HG03432 (cell line): ENCODE data around the gene SLC45A3.
A peak's percentile ranks its signal among the peaks of the same experiment; 100 is the strongest.
"Not testable (repeated sequence)": the region's sequence is repeated elsewhere in the genome, so short reads cannot be mapped to it uniquely, and the experiment has no call there.

Source experiments
- ATAC-seq: cut with Tn5 transposase; IDR thresholded peaks from one replicate; pipeline ENCODE4 v1.9.1; 2021; ENCODE audit warnings: mild to moderate bottlenecking, moderate library complexity; ENCODE audit not compliant: unreplicated experiment

The SLC45A3 gene

DNA sequence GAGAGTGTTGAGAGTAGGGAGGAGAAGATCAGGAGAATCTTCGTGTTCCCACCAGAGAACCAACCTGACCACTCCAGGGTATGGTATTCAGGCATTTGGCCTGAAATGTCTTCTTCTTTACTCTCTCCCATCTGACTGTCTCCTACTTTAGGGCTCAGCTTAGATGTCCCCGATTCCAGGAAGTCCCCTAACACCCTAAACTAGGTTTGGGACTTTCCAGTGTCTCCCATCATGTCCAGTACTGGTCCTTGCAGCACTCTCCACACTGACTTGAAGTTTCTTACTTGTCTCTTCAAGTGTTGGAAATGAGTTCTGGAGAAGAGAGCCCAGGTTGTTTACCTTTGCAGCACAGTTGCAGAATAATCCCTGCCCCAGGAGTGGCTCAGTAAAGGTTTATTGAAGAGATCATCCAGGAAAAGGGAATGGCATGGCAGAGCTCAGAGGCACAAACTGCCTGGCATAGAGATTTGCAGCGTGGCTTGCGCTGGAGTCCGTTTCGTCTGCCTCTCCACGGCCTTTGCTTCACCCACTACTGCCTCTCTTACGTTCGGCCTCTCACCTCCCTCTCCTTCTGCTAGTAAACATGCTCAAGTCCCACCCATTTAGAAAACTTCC lies 42.3 kb downstream of the SLC45A3 start:
- no peak for ATAC-seq

DNA sequence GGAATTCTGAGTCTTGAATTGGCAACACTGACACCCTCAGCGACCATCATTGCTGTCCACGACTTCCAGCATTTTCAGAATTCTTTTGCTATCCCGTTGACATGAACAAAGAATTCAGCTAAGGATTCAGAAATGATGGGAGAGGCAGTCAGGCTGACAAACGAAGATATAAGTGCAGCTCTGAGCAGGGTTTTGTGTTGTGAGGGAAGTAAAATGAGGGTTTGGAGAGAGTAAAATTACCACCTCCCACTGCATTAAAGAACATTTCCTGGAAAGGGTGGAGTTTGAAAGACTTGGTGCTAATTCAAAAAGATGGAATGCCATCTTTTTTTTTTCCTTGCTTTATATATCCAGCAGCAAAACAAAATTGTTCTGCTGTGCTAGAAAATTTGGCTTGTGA lies 43.6 kb downstream of the SLC45A3 start:
- no peak for ATAC-seq

DNA sequence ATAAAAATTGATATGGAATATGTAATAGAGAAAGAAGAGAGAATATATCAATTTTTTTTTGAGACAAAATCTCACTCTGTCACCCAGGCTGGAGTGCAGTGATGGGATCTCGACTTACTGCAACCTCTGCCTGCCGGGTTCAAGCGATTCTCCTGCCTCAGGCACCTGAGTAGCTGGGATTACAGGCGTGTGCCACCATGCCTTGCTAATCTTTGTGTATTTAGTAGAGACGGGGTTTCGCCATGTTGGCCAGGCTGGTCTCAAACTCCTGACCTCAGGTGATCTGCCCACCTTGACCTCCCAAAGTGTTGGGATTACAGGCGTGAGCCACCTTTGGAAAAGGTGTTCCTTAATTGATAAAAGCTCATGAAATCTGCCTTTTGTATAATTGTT lies 44.2 kb downstream of the SLC45A3 start:
- not testable (repeated sequence) for ATAC-seq

DNA sequence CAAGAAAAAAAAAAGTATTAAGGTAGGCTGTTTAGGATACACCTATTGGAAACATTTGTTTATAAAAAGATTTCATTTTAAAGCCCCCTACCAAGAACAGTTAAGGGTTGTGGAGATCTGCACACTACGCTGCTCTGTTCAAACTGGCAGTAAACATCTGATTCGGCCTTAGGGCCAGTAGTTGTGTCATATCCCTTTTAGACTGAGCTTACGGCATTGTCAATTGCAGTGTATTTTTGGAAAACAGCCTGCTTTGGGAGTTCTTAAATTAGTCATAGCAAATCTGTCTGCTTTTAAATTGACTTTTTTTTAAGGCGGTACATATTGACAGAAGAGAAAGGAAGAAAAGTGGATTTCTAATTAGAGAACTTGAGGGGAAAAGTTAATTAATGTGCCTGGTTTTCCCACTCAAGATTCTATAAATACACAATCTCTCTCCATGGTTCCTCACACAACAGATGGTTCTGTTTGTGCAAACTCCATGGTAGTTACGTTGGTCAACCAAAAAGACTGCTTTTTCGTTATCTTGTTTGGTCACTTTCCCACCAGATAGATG lies 46.8 kb downstream of the SLC45A3 start:
- no peak for ATAC-seq

DNA sequence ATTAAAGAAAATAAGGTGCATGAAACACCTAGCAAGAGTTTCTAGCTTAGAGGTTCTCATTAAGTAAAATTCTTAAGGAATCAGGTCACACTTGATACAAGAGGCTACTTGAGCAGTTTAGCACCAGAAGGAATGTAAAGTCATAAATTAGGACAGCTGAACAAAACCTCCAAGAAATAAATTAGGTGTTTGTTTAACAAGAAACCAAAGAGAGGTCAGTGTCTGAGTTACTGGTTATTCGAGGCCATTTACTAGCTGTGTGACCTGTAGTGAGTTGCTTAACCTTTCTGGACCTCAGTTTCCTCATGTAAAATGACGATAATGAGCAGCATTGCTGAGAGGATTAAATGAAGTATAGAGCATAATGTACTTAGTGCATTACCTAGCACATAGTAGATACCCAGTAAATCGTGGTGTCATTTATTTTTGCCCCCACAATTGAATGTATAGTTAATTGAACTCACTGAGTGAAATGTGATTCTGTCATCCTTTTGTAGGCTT lies 47.6 kb downstream of the SLC45A3 start:
- no peak for ATAC-seq

DNA sequence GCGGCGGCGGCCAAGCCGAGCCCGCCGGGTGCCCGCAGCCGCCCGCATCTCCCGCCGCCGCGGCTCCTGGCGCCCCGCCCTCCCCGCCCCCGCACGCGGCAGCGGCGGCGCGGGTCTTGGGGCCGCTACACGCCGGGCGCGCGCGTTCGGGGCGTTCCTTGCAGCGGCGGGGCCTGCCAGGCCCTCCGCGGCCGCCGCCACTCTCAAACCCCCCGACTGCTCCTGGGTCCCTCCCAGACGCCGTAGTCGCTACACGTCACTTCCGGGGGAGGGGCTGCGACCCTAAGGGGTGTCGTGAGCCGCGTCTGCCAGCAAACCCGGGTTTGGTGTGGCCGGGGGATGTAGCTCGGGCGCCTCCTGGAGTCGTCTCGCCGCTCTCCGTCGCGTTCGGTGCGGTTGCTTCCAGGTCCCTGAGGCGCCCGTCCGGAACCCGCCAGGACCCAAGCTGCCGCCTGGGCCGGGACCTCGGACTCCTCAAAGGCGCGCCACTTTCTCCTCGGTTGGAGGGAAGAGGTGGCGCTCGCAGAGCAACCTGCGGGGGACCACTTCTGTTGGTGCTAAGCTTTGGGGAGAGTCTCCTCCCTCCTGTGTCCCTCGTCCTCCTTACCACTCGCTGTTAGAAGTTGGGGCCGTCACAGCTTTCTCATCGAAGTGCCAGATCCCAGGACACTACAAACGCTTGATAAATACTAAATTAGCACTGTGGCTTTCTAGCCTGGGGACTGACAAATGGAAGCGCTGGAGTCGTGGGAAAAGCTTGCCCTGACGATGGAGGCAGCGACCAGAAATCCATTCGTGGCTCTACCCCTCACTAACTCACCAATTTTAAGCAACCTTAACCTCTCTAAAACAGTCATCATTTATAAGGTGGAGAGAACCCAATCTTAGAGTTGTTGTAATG lies 48.3 kb downstream of the SLC45A3 start, which contains the start of gene ELK4:
TSS of gene ELK4 (minus strand) at position 244 of the 901 bp plus-strand sequence. CDS start 8,129 bp downstream, outside the sequence.
- peak; percentile 85 for ATAC-seq

DNA sequence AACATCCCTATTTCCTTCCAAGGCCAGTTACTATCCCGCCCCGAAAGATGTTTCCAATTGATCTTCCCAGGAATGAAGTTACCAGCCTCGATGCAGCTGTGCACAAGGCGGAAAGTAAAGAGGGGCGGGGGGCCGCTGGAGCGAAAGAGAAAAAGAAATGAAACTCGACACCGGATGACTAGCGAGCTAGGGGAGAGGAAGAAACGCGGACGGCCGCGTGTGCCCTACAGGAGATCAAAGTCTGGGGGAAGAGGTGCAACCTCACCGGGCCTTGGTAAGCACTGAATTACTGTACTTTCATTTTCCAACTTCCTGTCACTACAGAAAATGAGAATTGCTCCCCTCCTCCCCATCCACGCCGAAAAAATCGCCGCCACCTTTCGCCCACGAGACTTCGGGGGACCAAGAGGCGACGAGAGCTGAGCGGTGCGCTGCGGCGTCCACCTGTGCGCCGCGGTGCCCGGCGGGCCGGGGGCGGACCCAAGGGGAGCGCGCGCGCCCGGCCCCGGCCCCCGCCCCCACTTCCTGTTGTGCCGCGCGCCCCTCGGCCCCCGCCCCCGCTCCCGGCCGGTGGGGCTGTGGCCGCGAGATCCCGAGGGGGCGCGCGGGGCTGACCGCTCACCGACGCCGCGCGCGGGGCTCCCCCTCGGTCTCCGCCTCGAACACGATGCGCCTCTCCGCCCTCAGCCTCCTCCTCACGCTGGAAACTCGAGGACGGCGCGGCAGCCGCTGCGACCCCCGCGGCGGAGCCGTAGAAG lies 49.1 kb downstream of the SLC45A3 start:
- peak; percentile 64 for ATAC-seq

DNA sequence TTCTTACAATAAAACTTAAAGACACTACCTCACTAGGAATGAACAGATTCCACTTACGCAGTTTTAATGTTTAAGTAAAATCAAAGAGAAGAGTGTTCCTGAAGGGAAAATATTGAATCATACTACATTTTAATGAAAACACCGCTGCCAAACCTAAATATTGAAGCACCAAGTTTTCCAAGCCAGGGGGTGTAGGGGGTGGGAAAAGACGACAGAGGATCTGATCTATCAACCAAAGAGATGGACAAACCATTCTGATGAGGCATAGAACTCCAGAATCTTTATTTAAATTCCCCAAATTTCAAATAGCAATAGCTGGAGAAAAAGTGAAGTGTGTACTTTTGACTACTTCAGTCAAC lies 49.7 kb downstream of the SLC45A3 start:
- no peak for ATAC-seq

DNA sequence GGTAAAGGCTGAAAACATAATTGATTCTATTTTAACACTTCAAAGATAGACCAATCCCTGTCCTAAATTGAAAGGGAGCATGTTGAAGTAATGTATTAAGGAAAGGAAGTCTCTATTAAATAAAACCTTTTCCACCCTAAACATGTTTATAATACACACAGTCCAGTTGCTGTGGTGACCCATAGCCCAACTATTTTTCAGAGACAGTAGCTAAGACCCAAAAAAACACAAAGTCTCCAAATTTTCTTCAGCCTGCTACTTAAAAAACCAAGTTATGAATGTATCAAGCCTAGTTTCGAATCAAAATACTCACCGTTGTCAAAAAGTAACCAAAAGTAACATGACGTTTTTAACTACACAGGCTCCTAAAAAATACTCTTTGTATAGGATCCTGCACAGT lies 50.1 kb downstream of the SLC45A3 start:
- no peak for ATAC-seq

DNA sequence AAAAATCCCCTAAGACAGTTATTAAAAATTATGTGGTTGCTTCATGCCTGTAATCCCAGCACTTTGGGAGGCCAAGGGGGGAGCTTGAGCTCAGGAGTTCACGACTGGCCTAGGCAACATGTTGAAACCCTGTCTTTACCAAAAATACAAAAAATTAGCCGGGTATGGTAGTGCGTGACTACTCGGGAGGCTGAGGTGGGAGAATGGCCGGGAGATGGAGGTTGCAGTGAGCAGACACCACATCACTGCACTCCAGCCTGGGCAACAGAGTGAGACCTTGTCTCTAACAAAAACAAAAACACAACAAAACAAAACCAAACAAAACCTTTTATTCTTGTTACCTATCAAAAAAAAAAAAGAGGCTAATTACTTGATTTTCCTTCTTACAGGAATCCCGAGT lies 50.6 kb downstream of the SLC45A3 start:
- ATAC-seq: no peak

DNA sequence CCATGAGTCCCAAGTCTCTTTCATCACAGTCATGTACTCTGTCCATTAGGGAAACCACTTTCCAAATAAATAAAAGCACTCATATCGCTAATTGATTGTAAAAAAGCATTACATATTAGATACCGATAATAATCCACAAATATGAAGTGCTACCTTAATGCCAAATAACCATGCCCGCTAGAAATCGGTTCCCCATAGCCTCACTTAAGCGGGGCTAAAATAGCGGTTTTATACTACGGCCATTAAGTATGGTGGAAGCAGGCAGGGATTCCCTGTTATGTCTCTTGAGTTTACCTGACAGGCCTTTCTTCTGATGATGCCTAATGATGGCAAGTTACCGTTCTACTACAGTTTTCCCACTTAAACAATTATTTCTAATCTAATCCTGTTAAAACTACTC lies 52.4 kb downstream of the SLC45A3 start:
- ATAC-seq: no peak

DNA sequence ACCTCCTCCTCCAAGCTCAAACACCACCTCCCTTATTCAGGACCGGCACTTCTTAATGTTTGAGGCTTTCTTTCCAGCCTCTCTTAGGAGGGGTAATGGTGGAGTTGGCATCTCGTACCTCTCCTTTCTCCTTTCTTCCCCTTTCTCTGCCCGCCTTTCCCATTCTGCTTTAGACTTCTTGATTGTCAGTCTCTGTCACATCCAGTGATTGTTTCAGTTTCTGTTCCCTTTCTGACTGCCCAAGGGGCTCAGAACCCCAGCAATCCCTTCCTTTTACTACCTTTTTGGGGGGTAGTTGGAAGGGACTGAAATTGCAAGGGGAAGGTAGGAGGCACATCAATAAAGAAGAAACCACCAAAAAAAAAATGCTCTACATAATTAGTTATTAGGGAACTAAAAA lies 54.1 kb downstream of the SLC45A3 start:
- no peak for ATAC-seq

DNA sequence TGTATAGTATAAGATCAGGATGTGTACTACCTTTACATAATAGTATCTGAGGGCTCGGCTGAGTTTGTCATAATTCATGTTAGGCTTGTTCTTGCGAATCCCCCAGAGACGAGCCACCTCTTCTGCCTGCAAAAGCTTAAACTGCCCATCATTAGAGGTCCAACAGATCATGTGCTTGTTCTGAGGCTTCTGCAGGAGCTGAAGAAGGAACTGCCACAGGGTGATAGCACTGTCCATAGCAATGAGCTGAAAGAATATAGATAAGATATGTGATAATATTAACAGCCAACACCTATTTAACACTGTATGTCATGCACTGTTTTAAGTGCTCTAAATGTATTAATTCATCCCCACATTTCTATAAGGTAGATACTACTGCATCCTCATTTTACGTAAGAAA lies 56.7 kb downstream of the SLC45A3 start:
- no peak for ATAC-seq

DNA sequence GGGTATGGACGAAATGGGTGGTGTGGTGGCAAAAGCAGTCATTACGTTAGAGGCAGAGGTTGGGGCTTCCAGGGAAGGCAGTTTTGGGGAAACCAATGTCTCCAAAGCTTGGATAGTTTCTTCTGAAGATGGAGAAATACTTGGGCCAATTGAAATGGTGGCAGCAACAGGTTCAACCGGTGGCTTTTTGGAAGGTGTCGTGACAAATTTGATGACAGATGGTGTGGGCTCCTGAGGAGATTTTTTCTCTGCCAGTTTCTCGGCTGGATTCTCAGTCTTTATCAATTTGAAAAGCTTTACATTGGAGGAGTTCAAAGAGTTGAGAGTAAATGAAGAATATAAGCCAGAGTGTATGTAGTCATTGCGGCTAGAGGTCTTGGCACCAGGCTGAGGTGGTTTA lies 60.0 kb downstream of the SLC45A3 start:
- ATAC-seq: no peak

DNA sequence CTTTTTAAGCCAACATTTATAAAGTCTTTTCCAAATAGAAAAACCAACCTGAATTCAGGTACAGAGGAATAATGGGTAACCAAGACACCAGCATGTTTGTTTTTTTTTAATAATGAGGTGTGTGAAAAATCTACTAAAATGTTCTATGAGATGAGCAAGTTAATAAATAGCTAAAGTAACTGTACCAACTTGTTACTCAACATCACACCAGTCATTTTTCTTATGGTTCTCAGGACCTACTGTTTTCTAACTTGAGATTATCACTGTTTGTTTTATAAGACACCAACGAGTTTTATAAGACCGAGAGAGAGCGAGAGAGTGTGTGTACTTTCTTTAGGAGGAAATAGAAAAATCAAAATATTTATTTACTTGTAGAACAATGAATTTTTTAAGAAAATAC lies 60.9 kb downstream of the SLC45A3 start:
- no peak for ATAC-seq

DNA sequence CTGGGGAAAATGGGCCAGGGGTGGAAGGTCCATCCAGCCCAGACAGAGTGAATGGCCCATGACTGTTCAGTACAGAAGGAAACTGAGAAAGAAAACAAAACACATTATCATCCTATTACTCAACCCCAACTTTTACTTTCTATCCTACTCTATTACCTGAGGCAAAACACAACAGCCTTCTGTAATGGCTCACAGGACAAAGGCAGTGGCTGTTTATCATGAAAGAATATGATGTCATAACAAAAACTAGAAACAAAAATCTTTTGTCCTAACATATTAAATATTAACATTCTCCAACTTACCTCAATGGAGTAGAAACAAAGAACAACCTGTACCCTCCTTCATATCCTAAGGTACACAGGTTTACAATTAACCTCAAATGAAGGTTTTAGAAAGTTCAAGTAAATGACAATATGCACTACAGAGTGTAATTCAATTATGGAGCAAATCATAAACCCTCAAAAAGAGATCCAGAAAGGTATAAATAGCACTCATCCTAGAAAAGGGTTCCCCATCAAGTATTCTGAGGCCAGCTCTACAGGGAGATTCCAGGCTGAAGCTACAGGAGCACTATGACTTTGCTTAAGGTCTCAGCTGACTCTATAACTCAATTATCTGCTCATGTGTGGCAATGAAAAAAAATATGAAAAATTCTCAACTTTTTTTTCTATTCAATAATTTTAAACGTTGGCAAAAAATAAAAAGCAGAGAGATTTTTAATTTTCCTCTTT lies 63.6 kb downstream of the SLC45A3 start:
- ATAC-seq: peak; percentile 69

DNA sequence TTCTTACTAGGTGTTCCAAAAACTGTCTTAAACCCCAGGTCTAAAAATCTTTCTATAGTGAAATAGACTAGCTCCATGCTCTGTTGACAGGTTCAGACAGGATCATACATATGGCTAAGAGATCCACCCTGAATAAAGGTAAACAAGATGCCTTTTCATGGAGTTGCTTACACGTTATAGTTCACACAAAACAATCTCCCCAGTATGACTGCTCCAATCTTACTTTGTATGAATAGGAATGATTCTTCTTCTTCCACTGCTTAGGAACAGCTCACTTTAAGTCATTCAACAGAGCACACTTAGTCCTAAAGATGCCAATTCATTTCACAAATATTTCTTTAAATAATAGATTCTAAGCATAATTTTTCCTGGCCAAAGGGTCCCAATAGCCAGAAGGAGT lies 64.5 kb downstream of the SLC45A3 start:
- ATAC-seq: no peak

DNA sequence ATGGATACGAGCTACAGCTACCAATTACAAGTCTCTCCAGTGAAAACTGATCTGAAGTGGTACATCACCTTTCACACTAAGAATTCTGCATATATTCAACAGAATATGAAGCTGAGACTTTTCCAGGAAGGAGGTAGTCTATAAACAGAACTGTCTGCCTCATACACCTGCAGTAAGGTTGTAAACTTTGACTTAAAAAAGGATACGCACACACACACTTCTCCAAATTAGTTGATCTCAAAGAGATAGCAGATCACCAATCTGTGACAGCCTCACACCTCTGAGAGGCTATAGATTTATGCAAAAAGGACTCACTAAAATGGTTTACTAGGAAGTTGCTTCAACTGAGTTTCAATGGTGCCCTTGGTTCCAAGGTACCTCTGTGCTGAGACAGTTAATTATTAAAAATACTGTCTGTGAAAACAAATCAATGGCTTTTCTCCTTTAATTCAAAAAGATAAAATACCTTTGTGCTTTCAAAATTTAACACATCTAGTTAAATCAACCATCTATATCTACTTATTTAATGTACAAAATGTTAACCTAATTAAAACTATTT lies 66.4 kb downstream of the SLC45A3 start:
- no peak for ATAC-seq

DNA sequence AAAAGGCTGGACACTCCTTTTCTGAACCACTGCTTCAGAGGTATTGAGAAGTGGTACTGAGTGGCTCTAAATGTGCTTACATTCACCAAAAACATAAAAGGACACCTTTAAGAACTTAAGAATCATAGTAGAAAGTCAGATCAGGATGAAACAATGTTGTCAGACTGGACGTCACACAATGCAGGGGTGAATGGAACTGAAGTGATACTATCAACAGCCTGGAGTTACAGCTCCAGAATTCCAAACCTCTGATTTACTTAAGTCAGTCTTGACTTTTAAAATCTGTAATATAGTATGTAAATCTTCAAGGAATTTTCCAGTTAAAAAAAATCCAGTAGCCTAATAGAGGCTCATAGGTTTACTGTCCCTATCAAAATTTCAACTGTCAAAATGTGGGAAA lies 67.8 kb downstream of the SLC45A3 start:
- ATAC-seq: no peak

DNA sequence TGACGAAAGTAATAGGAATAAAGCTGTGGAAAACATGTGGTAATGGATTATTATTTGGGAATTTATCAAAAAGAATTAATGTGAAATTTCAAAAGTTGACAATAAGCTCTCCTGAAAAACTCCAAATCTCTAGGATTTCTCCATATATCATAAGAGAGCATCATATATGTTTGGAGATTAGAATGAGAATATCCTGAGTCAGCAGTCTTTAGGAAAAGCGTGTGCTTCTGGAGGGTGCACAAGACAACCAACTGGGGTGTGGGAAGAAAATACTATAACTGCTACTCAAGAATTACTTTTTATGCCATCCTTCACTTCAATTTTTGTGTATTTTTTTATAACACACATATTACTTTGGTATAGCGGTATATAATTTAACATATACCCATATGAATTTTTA lies 68.2 kb downstream of the SLC45A3 start:
- ATAC-seq: no peak
